ENCODE results near the gene IGSF22. TPM values are rescaled to one million over a fixed set of nuclear protein-coding genes. Genes with fewer than 3 reads are reported as not detected.
"Not testable (repeated sequence)": the region's sequence is repeated elsewhere in the genome, so short reads cannot be mapped to it uniquely, and the experiment has no call there.

The IGSF22 gene
- total and polyA plus RNA-seq, 2 donors = 0.21 to 0.32 TPM

DNA sequence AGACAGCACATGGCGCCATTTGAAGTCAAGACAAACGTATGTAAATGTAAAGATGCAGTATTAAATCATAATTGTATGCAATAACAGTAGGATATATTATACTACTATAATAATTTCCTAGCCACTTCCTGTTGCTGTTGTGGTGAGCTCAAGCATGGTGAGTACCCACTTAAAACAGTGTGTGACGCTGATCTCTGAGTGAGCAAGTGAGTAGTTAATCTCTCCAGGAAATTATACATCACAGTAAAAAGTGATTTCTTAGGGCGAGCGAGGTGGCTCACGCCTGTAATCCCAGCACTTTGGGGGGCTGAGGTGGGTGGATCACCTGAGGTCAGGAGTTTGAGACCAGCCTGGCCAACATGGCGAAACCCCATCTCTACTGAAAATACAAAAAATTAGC is 53.8 kb downstream of the IGSF22 start:
- not testable (repeated sequence) for H3K27ac ChIP-seq (ENCODE audit: low read depth); DNase-seq (ENCODE audit: extremely low spot score); H3K36me3 ChIP-seq (ENCODE audit: insufficient read depth); H3K4me1 ChIP-seq (ENCODE audit: insufficient read depth); H3K4me3 ChIP-seq (ENCODE audit: low read depth, low read length)
- 72% methylated on average over 7 of the region's 7 CpGs for WGBS

DNA sequence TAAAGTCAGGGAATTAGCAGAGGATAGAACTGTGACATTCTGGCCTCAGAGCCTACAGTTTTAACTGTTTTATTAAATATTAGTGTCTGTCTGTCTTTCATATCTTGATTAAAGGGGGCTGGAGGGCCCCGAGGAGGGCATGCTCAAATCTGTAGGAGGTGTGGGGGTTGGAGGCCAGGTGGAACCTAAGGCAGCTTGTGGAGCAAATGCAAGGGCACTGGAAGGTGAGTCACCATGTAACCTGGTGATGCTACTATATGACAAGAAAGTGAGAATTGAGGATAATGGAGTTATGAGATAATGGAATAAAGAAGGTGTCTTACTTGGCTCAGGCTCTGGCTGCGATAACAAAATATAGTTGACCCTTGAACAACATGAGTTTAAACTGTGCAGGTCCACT is 54.7 kb downstream of the IGSF22 start:
- no peak overlapping the region for H3K27ac ChIP-seq (ENCODE audit: low read depth)
- no peaks in the 10 kb centered on the region for H3K4me1 ChIP-seq (ENCODE audit: insufficient read depth)
- no peaks in the 10 kb centered on the region for H3K36me3 ChIP-seq (ENCODE audit: insufficient read depth)
- no peak overlapping the region for H3K4me3 ChIP-seq (ENCODE audit: low read depth, low read length)
- WGBS = 87% methylated on average over 2 of the region's 2 CpGs
- DNase-seq (ENCODE audit: extremely low spot score) = no peak

DNA sequence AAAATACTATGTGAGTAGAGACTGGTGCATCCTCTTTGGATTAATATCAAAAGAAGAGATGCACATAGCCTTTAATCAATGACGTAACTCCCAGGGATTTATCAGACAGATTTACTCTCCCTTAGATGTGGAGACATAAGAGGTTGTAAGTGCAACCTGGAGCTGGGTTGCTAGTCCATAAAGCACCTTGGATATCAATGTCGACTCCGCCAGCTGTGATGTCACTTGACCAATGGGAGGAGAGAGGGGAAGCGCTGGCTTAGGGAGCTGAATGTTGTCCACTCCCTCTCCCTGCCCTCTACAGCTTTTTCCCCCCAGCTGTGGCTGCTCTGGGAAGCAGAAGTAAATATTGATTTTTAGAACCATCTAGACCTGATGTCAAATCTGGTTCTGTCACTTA is 56.3 kb downstream of the IGSF22 start:
- no peak for DNase-seq (ENCODE audit: extremely low spot score)
- Histone ChIP-seq H3K36me3 (ENCODE audit: insufficient read depth) (no peaks in the 10 kb centered on the region), H3K4me3 (ENCODE audit: low read depth, low read length) (no peak overlapping the region), H3K4me1 (ENCODE audit: insufficient read depth) (no peaks in the 10 kb centered on the region), H3K27ac (ENCODE audit: low read depth) (no peak overlapping the region)
- WGBS = 68% methylated on average over 4 of the region's 4 CpGs

DNA sequence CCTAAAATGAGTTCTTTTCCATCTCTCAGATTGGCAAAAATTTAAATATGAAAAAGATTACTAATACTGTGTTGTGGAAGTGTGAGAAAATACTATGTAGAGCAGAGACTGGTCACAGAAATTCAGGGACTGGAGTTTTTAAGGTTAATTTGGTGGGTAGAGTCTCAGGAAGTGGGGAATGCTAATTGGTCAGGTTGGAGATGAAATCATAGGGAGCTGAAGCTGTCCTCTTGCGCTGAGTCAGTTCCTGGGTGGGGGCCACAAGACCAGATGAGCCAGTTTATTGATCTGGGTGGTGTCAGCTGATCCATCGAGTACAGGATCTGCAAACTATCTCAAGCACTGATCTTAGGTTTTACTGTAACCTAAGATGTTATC is 56.8 kb downstream of the IGSF22 start:
- WGBS = 16% methylated on average over 2 of the region's 2 CpGs
- DNase-seq (ENCODE audit: extremely low spot score) = no peak

DNA sequence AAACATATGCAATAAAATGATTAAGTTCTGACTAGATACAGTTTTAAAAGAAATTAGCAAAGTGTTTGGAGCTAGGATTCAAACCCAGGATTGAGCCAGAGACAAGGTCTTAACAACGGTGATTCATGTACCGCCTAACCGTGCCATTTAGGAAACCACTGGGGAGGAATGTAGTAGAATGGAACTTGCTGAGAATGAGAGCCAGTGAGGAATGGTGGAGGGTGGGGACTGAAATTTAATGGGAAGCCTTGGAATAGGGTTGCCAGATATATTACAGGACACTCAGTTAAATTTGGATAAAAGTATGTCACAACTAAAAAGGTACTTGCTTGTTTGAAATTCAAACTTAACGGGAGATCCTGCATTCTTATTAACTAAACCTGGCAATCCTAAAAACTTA is 57.9 kb downstream of the IGSF22 start:
- H3K4me1 ChIP-seq (ENCODE audit: insufficient read depth) = no peaks in the 10 kb centered on the region

More for the DNA sequence above, 56.8 kb downstream of the IGSF22 start:
- Histone ChIP-seq H3K36me3 (ENCODE audit: insufficient read depth) (no peaks in the 10 kb centered on the region), H3K27ac (ENCODE audit: low read depth) (no peak overlapping the region), H3K4me3 (ENCODE audit: low read depth, low read length) (no peak overlapping the region), H3K4me1 (ENCODE audit: insufficient read depth) (no peaks in the 10 kb centered on the region)

DNA sequence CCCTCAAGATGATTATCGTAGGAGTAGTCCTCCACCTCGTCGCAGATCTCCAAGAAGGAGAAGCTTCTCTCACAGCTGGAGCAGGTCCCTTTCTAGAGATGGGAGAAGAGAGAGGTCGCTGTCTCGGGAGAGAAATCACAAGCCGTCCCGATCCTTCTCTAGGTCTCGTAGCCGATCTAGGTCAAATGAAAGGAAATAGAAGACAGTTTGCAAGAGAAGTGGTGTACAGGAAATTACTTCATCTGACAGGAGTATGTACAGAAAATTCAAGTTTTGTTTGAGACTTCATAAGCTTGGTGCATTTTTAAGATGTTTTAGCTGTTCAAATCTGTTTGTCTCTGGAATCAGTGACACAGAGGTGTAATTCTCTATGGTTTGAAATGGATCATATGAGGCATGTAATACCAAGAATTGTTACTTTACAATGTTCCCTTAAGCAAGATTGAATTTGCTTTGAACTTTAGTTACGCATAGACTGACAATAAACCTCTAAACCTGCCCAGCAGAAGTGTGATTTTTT is 60.6 kb downstream of the IGSF22 start:
- not testable (repeated sequence) for H3K4me3 ChIP-seq (ENCODE audit: low read depth, low read length); H3K4me1 ChIP-seq (ENCODE audit: insufficient read depth); DNase-seq (ENCODE audit: extremely low spot score); H3K36me3 ChIP-seq (ENCODE audit: insufficient read depth); H3K27ac ChIP-seq (ENCODE audit: low read depth)
- WGBS = 83% methylated on average over 10 of the region's 10 CpGs

More for the DNA sequence above, 57.9 kb downstream of the IGSF22 start:
- 82% methylated on average over 4 of the region's 4 CpGs for WGBS
- Histone ChIP-seq H3K36me3 (ENCODE audit: insufficient read depth) (no peaks in the 10 kb centered on the region), H3K27ac (ENCODE audit: low read depth) (no peak overlapping the region), H3K4me3 (ENCODE audit: low read depth, low read length) (no peak overlapping the region)
- DNase-seq (ENCODE audit: extremely low spot score) = no peak

DNA sequence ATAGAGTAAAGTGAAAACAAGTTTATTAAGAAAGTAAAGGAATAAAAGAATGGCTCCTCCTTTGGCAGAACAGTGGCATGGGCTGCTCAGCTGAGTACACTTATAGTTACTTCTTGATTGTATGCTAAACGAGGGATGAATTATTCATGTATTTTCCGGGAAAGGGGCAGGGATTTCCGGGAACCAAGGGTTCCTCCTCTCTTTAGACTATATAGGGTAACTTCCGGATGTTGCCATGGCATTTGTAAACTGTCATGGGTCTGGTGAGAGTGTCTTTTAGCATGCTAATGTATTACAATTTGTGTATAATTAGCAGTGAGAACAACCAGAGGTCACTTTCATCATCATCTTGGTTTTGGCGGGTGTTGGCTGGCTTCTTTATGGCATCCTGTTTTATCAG is 68.3 kb downstream of the IGSF22 start:
- Histone ChIP-seq H3K36me3 (ENCODE audit: insufficient read depth) (no peaks in the 10 kb centered on the region), H3K4me3 (ENCODE audit: low read depth, low read length) (no peak overlapping the region), H3K27ac (ENCODE audit: low read depth) (no peak overlapping the region), H3K4me1 (ENCODE audit: insufficient read depth) (no peaks in the 10 kb centered on the region)
- DNase-seq (ENCODE audit: extremely low spot score) = no peak
- WGBS = 85% methylated on average over 5 of the region's 5 CpGs

Other genes with a start within 250 kb of the IGSF22 start
- 46.2 TPM for gene TSG101, start 199.2 kb downstream of the IGSF22 start, total RNA-seq
- gene TSG101, start 199.2 kb downstream of the IGSF22 start, polyA plus RNA-seq = 58.6 TPM
- 37.6 TPM for gene UEVLD, start 137.5 kb downstream of the IGSF22 start, total RNA-seq
- gene UEVLD, start 137.5 kb downstream of the IGSF22 start, polyA plus RNA-seq = 15.2 TPM
- gene MISFA, start 126.4 kb downstream of the IGSF22 start, total RNA-seq = 2.6 TPM
- gene MISFA, start 126.4 kb downstream of the IGSF22 start, polyA plus RNA-seq = 1.0 TPM
- 27.1 TPM for gene SPTY2D1, start 91.8 kb downstream of the IGSF22 start, total RNA-seq
- gene SPTY2D1, start 91.8 kb downstream of the IGSF22 start, polyA plus RNA-seq = 8.9 TPM
- gene TMEM86A, start 27.4 kb downstream of the IGSF22 start, total RNA-seq = 2.7 TPM
- 4.5 TPM for gene TMEM86A, start 27.4 kb downstream of the IGSF22 start, polyA plus RNA-seq
- 0.21 TPM for gene PTPN5, start 65.6 kb upstream of the IGSF22 start, total RNA-seq
- gene PTPN5, start 65.6 kb upstream of the IGSF22 start, polyA plus RNA-seq = 1.3 TPM
- gene MRGPRX1, start 213.2 kb upstream of the IGSF22 start, total RNA-seq = not detected
- gene MRGPRX1, start 213.2 kb upstream of the IGSF22 start, polyA plus RNA-seq = not detected